HG03159 (cell line): ENCODE measurements around the gene ENOX1.

Experiments
- ATAC-seq: cut with Tn5 transposase; IDR thresholded peaks from one replicate; pipeline ENCODE4 v1.9.1; 2021; ENCODE audit warnings: mild to moderate bottlenecking, moderate library complexity; ENCODE audit not compliant: unreplicated experiment

ENOX1 gene

GRCh38 chr13:43555667-43556066, 231.1 kb downstream of the ENOX1 start:
- no peak for ATAC-seq

GRCh38 chr13:43551897-43552456, 234.8 kb downstream of the ENOX1 start:
- no peak for ATAC-seq

- ATAC-seq = no peak
Measured at GRCh38 chr13:43546816-43547215, 240.0 kb downstream of the ENOX1 start.

- no peak for ATAC-seq
Measured at GRCh38 chr13:43546251-43546650, 240.5 kb downstream of the ENOX1 start.

DNA sequence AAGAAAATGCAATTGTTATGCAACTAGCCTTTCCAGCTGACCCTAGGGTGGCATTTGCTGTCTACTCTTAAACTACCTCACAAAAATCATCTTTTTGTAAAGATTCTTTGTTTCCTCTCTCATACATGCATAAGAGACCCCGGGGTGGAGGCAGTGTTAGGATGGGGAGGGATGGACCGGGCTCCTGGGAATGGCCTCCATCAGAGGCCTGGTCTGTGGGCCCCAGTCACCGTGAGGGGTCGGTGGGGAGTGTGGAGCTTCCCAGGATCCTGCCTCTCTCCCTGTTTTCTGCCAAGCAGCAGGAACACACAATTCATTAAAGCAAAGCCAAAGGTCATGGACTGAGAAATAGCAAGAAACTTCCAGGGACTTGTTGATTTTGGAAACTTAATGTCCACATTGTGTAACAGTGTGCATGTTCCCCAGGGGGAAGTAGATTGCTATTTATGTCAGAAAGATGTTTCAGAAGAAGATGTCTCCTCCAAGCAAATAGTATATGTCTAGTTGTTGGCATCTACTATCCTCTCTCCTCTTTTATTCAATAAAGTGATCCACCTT, 241.4 kb downstream of the ENOX1 start:
- ATAC-seq = no peak

- ATAC-seq = no peak
Measured at GRCh38 chr13:43544631-43545030, 242.1 kb downstream of the ENOX1 start.

DNA sequence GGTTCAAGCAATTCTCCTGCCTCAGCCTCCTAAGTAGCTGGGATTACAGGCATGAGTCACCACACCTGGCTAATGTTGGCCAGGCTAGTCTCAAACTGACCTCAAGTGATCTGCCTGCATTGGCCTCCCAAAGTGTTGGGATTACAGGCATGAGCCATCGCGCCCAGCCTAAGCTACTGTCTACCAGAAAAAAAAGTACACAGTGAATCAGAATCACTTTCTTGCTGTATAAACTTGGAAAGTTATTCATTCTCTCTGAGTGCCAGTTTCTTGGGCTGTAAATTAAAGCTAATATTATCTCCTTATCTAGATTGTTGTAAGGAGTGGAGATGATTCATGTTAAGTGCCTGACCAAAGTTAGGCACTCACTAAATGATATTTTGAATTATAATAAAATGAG, 242.8 kb downstream of the ENOX1 start:
- no peak for ATAC-seq

GRCh38 chr13:43543331-43543730, 243.4 kb downstream of the ENOX1 start:
- no peak for ATAC-seq

DNA sequence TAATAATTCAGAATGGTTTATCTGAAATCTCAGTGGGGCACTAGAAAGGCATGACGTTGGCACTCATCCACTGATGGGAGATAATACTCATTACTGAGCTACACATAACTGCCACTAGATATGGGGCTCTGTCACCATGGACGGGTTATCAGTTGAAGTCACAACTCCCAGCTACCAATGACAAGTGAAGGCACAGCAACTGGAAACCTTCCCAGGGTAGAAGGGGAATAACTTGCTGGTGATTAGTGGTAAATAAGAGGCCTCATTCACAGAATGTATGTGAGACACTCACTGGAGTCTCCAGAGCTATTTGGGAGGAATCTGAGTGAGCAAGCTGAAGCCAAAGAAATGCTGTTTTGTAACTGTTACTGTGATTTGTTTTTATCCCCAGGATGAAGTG, 249.6 kb downstream of the ENOX1 start:
- ATAC-seq = no peak

DNA sequence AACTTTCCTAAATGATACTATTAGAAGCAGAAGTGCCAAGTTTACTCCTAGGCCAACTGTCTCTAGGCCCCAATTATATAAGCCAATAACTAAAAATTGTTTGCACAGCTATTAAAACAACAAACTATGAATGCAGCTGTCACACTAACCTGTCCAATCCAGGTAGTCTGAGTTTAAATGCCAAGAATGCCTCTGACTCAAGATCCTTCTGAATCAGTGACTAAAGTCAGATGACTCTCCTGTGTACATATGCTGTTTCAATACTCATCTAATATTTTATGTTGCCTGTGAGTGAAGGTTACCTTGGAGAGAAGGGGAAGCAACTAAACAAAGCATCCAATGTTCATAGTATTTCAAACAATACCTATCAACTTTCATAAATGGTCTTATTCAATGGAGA, 257.0 kb downstream of the ENOX1 start:
- no peak for ATAC-seq

- ATAC-seq = no peak
Measured at GRCh38 chr13:43528992-43529391, 257.8 kb downstream of the ENOX1 start.

DNA sequence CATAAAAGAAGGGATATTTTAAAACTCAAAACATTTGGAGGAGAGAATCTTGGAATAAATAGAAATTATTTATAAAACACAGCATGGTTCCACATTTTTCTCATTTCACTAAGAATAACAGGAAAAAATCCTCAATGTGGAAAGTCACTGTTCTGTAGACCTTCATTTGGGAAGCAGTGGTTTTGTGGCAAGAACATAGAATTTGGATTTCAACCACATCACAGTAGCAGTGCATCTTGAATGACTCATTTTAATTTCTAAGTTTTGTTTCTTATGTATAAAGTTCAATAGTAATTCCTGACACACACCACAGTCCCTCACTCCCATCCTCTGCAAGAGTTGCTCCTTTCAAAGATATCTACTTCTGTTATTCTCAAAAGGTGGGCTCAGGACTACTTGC, 264.0 kb downstream of the ENOX1 start:
- ATAC-seq = no peak

- no peak for ATAC-seq
Measured at GRCh38 chr13:43520351-43520750, 266.4 kb downstream of the ENOX1 start.

DNA sequence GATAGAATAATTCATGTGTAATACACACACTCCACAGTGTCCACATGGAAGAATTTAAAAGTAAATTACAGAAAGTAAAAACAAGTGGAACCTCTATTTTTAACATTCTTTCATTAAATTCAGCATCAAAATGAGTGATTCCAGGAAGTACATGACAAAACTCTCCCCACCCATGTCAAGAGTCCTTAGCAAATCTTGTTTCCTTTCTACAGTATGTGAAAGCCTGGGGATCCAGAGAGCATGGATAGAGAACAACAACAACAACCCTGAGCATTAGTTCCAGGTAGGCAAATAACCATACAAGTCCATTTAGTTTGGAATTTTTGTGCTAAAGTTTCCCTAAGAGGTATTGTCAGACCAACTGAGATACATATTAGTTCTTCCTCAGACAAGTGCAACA, 267.9 kb downstream of the ENOX1 start:
- ATAC-seq = no peak

GRCh38 chr13:43516401-43516833, 270.4 kb downstream of the ENOX1 start:
- ATAC-seq = no peak

- no peak for ATAC-seq
Measured at GRCh38 chr13:43515531-43515930, 271.2 kb downstream of the ENOX1 start.

DNA sequence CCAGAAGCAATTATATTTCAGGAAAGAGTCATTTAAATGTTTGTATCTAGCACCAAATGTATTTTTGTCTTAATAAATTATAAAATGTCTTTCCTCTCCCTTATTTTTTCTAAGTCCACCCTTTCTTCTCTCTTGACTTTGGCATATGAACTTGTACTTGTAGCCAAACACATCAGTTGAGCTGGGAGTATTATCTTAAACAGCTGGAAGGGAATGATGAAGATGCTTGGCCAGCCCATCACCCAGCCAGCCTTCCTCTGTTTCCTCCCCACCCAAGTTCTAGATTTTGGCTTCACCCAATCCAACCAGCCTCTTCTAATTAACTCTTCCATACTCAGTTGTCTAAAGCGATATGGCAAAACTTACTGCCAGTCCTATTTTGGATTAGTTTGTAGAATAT, 272.5 kb downstream of the ENOX1 start:
- no peak for ATAC-seq

DNA sequence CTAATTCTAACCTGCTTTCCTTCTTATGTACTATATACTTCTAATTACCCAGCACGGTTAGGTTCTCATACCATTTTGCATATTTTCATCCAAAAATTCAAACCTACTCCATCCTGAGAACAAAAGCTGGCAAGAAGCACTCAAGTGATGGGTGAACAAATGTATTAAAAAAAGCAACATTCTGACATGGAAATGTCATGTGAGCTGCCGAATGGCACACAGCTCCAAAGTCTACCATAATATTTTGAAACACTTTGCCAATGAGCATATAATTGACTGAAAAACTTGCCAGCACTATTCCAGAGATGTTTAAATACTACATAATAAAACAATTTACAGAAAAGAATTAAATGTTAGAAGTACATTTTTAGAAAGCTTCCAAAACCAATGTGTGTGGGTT, 274.6 kb downstream of the ENOX1 start:
- no peak for ATAC-seq

- ATAC-seq = no peak
Measured at GRCh38 chr13:43510956-43511901, 275.5 kb downstream of the ENOX1 start.

DNA sequence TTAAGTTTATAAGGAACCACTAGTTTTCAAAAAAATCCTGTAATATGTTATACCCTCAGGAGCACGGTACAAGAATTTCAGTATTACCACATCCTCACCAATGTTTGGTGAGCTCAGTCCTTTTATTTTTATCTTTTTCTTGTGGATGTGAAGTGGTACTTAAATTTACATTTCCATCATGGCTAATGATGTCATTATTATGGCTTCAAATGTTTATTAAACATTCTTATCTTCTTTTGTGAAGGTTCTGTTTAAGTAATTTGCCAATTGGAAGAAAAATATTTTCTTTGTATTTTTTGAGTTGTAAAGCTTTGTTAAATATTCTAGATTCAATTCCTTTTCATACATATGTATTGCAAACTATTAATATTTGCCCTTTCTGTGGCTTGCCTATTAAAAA, 291.0 kb downstream of the ENOX1 start:
- ATAC-seq = no peak

DNA sequence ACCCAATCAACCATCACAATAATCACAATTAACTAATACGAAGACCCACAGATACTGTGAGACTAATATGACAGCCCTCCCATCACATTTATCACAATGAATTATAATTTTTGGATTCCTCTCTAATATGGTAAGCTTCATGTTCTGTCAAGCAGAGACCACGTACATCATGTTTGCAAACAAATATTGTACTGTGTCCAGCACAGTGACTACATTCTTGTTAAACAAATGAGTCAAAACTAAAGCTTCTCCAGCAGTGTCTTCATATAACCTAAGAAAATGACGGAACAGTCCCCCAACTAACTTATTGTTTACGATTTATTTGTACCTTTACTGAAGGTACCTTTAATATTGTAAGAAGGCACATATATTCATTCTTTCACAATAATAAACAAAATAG, 292.6 kb downstream of the ENOX1 start:
- no peak for ATAC-seq

DNA sequence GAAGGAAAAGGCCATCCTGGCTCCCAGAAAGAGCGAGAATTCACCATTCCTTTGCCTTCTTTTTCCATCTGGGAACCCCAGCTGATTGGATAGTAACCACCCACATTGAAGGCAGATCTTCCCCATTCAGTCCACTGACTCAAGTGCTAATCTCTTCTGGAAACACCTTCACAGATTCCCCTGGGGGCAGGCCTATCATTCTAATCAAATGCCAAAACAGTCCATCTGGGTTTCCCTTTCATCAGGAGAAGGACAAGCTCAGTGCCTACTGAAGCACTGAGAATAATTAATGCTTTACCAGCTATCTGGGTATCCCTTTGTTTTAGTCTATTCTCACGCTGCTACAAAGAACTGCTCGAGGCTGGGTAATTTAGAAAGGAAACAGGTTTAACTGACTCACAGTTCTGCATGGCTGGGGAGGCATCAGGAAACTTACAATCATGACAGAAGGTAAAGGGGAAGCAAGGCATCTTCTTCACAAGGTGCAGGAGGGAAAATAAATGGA, 293.2 kb downstream of the ENOX1 start:
- no peak for ATAC-seq
